H1 (cell line): ENCODE data around the gene MEDAG. TPM values are rescaled to one million over a fixed set of nuclear protein-coding genes. Genes with fewer than 3 reads are reported as not detected.
A peak's percentile ranks its signal among the peaks of the same experiment; 100 is the strongest.

Experiments used
- CTCF ChIA-PET: fragments of 300-600 bp; sonication (Branson Sonifier 250); formaldehyde crosslinking; loops from one replicate; lab custom pipeline; 2021; ENCODE audit not compliant: partially characterized antibody; lab: Charles Lee
- POLR2A ChIA-PET: fragments of 300-600 bp; sonication (Branson Sonifier 250); formaldehyde crosslinking; loops from one replicate; lab custom pipeline; 2021; ENCODE audit warnings: inconsistent platforms; ENCODE audit not compliant: partially characterized antibody; lab: Charles Lee
- DNase-seq, 2 experiments: peaks; one replicate each; pipeline versions ENCODE4 v3.0.0 to v3.0.0-alpha.2; 2010 to 2022; ENCODE audit warnings: low spot score in 2 of 2, low read depth in 1 of 2, mixed read lengths in 1 of 2
- FAIRE-seq: peaks from 2 replicates; lab custom pipeline; 2011; peaks lifted over from hg19 to GRCh38; lab: Jason Lieb, UNC
- H2AFZ ChIP-seq: 2 replicates; pipeline ENCODE4 v1.8.1; 2012; ENCODE audit warnings: low read length, inconsistent platforms
- H2AK5ac ChIP-seq: 2 replicates; pipeline ENCODE4 v1.6.1; 2013; ENCODE audit warnings: low read depth, low read length
- H2BK120ac ChIP-seq: replicated peaks from 2 replicates; pipeline ENCODE3; 2013; ENCODE audit warnings: low read depth, low read length, inconsistent platforms
- H2BK12ac ChIP-seq: 2 replicates; pipeline ENCODE4 v1.6.1; 2013; ENCODE audit warnings: low read depth, low read length
- H2BK15ac ChIP-seq: 2 replicates; pipeline ENCODE4 v1.6.1; 2013; ENCODE audit warnings: low read length
- H2BK20ac ChIP-seq: 2 replicates; pipeline ENCODE4 v1.6.1; 2013; ENCODE audit warnings: low read length
- H2BK5ac ChIP-seq: 2 replicates; pipeline ENCODE4 v1.6.1; 2013; ENCODE audit warnings: low read depth, low read length
- H3K14ac ChIP-seq: 2 replicates; pipeline ENCODE4 v1.6.1; 2013; ENCODE audit warnings: inconsistent platforms; ENCODE audit not compliant: insufficient read length
- H3K18ac ChIP-seq: 2 replicates; pipeline ENCODE4 v1.6.1; 2013; ENCODE audit warnings: low read length; ENCODE audit errors: extremely low read depth
- H3K23ac ChIP-seq: 2 replicates; pipeline ENCODE4 v1.6.1; 2013; ENCODE audit warnings: inconsistent platforms; ENCODE audit not compliant: insufficient read length
- H3K23me2 ChIP-seq: 2 replicates; pipeline ENCODE4 v1.6.1; 2013; ENCODE audit warnings: low read depth, low read length
- H3K27ac ChIP-seq: 2 replicates; pipeline ENCODE4 v1.6.1; 2011; ENCODE audit warnings: low read depth, low read length, inconsistent platforms
- H3K27me3 ChIP-seq, 4 experiments: replicated peaks in 1 of 4; 1 replicate in 1 of 4; 2 replicates in 3 of 4; pipeline versions ENCODE4 v1.6.1 to v1.8.1; 2011 to 2013; ENCODE audit warnings: low read length in 3 of 4, mild to moderate bottlenecking in 3 of 4, inconsistent platforms in 2 of 4, mixed read lengths in 2 of 4, moderate library complexity in 1 of 4; ENCODE audit not compliant: control insufficient read depth in 3 of 4, insufficient read depth in 3 of 4; ENCODE audit errors: extremely low read depth in 1 of 4
- H3K36me3 ChIP-seq, 4 experiments: 2 replicates each; pipeline versions ENCODE4 v1.6.1 to v1.8.1; 2011 to 2013; ENCODE audit warnings: mild to moderate bottlenecking in 4 of 4, low read length in 3 of 4, moderate library complexity in 2 of 4, control low read depth in 1 of 4, inconsistent platforms in 1 of 4; ENCODE audit not compliant: insufficient read depth in 4 of 4, control insufficient read depth in 2 of 4
- H3K4ac ChIP-seq: replicated peaks from 2 replicates; pipeline ENCODE3; 2013; ENCODE audit warnings: low read length, low read depth, mixed read lengths, inconsistent platforms; ENCODE audit not compliant: insufficient read length
- H3K4me1 ChIP-seq, 4 experiments: replicated peaks in 1 of 4; 1 replicate in 1 of 4; 2 replicates in 3 of 4; pipeline versions ENCODE4 v1.6.1 to v1.8.1; 2011 to 2013; ENCODE audit warnings: low read length in 3 of 4, inconsistent platforms in 2 of 4, mixed read lengths in 1 of 4; ENCODE audit not compliant: insufficient read depth in 4 of 4, control insufficient read depth in 3 of 4
- H3K4me2 ChIP-seq, 2 experiments: 2 replicates each; pipeline versions ENCODE4 v1.6.1 to v1.8.1; 2011 to 2013; ENCODE audit warnings: low read depth in 2 of 2, low read length in 2 of 2, control low read depth in 1 of 2, inconsistent platforms in 1 of 2, mild to moderate bottlenecking in 1 of 2; ENCODE audit not compliant: insufficient read depth in 1 of 2
- H3K4me3 ChIP-seq, 4 experiments: fragments of 200-600, 300-600 bp in 1 of 4; sonication (generic), shearing (Covaris generic), sonication (Bioruptor Twin) in 1 of 4; 2 replicates each; pipeline versions ENCODE4 v1.5.1 to v1.8.1; 2011 to 2016; ENCODE audit warnings: low read length in 4 of 4, low read depth in 3 of 4, control low read depth in 2 of 4, inconsistent platforms in 2 of 4, mild to moderate bottlenecking in 2 of 4, mixed read lengths in 1 of 4, moderate library complexity in 1 of 4; ENCODE audit not compliant: insufficient read depth in 2 of 4; ENCODE audit errors: extremely low read depth in 1 of 4
- H3K56ac ChIP-seq: replicated peaks from 2 replicates; pipeline ENCODE3; 2013; ENCODE audit warnings: low read depth, mild to moderate bottlenecking, mixed read lengths, low read length, inconsistent platforms; ENCODE audit not compliant: insufficient read length
- H3K79me1 ChIP-seq: 2 replicates; pipeline ENCODE4 v1.6.1; 2013; ENCODE audit warnings: low read depth, low read length, control low read depth
- H3K79me2 ChIP-seq, 2 experiments: 2 replicates each; pipeline versions ENCODE4 v1.6.1 to v1.8.1; 2012 to 2013; ENCODE audit warnings: low read length in 2 of 2, mild to moderate bottlenecking in 2 of 2, inconsistent platforms in 1 of 2; ENCODE audit not compliant: insufficient read depth in 2 of 2, control insufficient read depth in 1 of 2
- H3K9ac ChIP-seq, 4 experiments: replicated peaks in 1 of 4; 1 replicate in 1 of 4; 2 replicates in 3 of 4; pipeline versions ENCODE4 v1.6.1 to v1.8.1; 2011 to 2013; ENCODE audit warnings: low read depth in 3 of 4, low read length in 3 of 4, control low read depth in 2 of 4, mild to moderate bottlenecking in 2 of 4, moderate library complexity in 2 of 4, inconsistent platforms in 1 of 4; ENCODE audit errors: extremely low read depth in 1 of 4
- H3K9me3 ChIP-seq, 2 experiments: 2 replicates each; pipeline versions ENCODE4 v1.6.1 to v1.8.1; 2012 to 2013; ENCODE audit warnings: mild to moderate bottlenecking in 2 of 2, moderate library complexity in 2 of 2, control low read depth in 1 of 2, inconsistent platforms in 1 of 2, low read depth in 1 of 2, low read length in 1 of 2, mixed read lengths in 1 of 2; ENCODE audit not compliant: insufficient read depth in 2 of 2
- H4K20me1 ChIP-seq, 2 experiments: replicated peaks in 1 of 2; 2 replicates each; pipeline versions ENCODE3 to v1.8.1; 2011 to 2013; ENCODE audit warnings: inconsistent platforms in 2 of 2, low read length in 2 of 2, mild to moderate bottlenecking in 1 of 2; ENCODE audit not compliant: insufficient read depth in 2 of 2, control insufficient read depth in 1 of 2
- H4K5ac ChIP-seq: 2 replicates; pipeline ENCODE4 v1.6.1; 2013; ENCODE audit warnings: low read length, low read depth, mixed read lengths, inconsistent platforms; ENCODE audit not compliant: insufficient read length
- H4K8ac ChIP-seq: 2 replicates; pipeline ENCODE4 v1.8.0; 2013; ENCODE audit warnings: mild to moderate bottlenecking, moderate library complexity, low read length, inconsistent platforms; ENCODE audit not compliant: insufficient read depth; ENCODE audit errors: extremely low read depth
- H4K91ac ChIP-seq: replicated peaks from 2 replicates; pipeline ENCODE3; 2013; ENCODE audit warnings: low read length, mixed read lengths, inconsistent platforms; ENCODE audit not compliant: insufficient read length
- BACH1 ChIP-seq: IDR thresholded peaks from 2 replicates; pipeline ENCODE4 v1.6.1; 2012; ENCODE audit warnings: low read length, improper control_type of control experiment
- CBX5 ChIP-seq: fragments of 300-800, 300-1000 bp; sonication (generic); IDR thresholded peaks from 2 replicates; pipeline ENCODE4 v1.7.1; 2016; ENCODE audit warnings: antibody characterized with exemption, low read length, low read depth
- CBX8 ChIP-seq: fragments of 300-800, 300-1000 bp; sonication (generic); IDR thresholded peaks from 2 replicates; pipeline ENCODE4 v1.7.1; 2016; ENCODE audit warnings: low read depth, low read length, borderline replicate concordance
- EZH2 ChIP-seq: fragments of 200-600 bp; sonication (generic); IDR thresholded peaks from 2 replicates; pipeline ENCODE4 v1.7.1; 2012; ENCODE audit warnings: low read depth, mild to moderate bottlenecking, moderate library complexity, low read length, inconsistent platforms; ENCODE audit not compliant: severe bottlenecking
- HDAC2 ChIP-seq, 2 experiments: fragments of 300-600 bp in 1 of 2; sonication (generic) in 1 of 2; IDR thresholded peaks; 2 replicates each; pipeline ENCODE4 v1.6.1; 2011 to 2012; ENCODE audit warnings: low read depth in 2 of 2, low read length in 2 of 2, mild to moderate bottlenecking in 2 of 2, moderate library complexity in 2 of 2, borderline replicate concordance in 1 of 2, inconsistent platforms in 1 of 2
- KDM4A ChIP-seq: IDR thresholded peaks from one replicate; pipeline ENCODE4 v1.7.1; 2012; ENCODE audit warnings: low read depth, mild to moderate bottlenecking, moderate library complexity, low read length, inconsistent platforms; ENCODE audit not compliant: severe bottlenecking
- NRF1 ChIP-seq: IDR thresholded peaks from 2 replicates; pipeline ENCODE4 v1.6.1; 2011; ENCODE audit warnings: mild to moderate bottlenecking, low read depth, low read length, improper control_type of control experiment
- POLR2A ChIP-seq, 2 experiments: IDR thresholded peaks; 1 replicate in 1 of 2; 2 replicates in 1 of 2; pipeline ENCODE4 v1.6.1; 2011; ENCODE audit warnings: low read depth in 2 of 2, low read length in 2 of 2, mild to moderate bottlenecking in 2 of 2; ENCODE audit errors: control extremely low read depth in 1 of 2
- POLR2AphosphoS5 ChIP-seq: IDR thresholded peaks from 2 replicates; pipeline ENCODE4 v1.6.1; 2011; ENCODE audit warnings: low read depth, low read length
- SIRT6 ChIP-seq: IDR thresholded peaks from one replicate; pipeline ENCODE4 v1.7.1; 2012; ENCODE audit warnings: low read length, inconsistent platforms
- USF2 ChIP-seq: IDR thresholded peaks from 2 replicates; pipeline ENCODE4 v1.6.1; 2011; ENCODE audit warnings: low read length, improper control_type of control experiment
- WGBS, 2 experiments: shearing (Covaris generic) in 1 of 2; methylation state at CpG; one replicate each; pipeline versions ENCODE4 v1.1.6 to v1.1.7; 2013 to 2015; ENCODE audit warnings: low lambda C conversion rate in 2 of 2, mixed read lengths in 2 of 2, inconsistent platforms in 1 of 2, low coverage in 1 of 2, missing lambda C conversion rate in 1 of 2; ENCODE audit not compliant: insufficient replicate concordance in 2 of 2, insufficient coverage in 1 of 2, insufficient read length in 1 of 2; ENCODE audit errors: extremely low coverage in 1 of 2, missing lambda C conversion rate in 1 of 2; 5-methylcytosine and 5-hydroxymethylcytosine counted together
- polyA plus RNA-seq, 7 experiments: library from polyadenylated mRNA; depleted of rRNA in 3 of 7; stranded (reverse) in 5 of 7; unstranded in 2 of 7; fragments of >200 nt in 5 of 7; fragments of 200-250 nt in 2 of 7; gene quantifications; 1 replicate in 5 of 7; 2 replicates in 1 of 7; 4 replicates in 1 of 7; pipeline versions ENCODE4 v1.2.1 to v1.2.3, GENCODE V29; 2011 to 2013; ENCODE audit warnings: missing spikeins in 2 of 7, mixed read lengths in 2 of 7
- total RNA-seq: library from RNA; stranded (reverse); fragmentation: NEBNext Ultra II Directional; extraction: Animal tissue kit (Norgen Biotek cat#: 25700); gene quantifications from 2 replicates; pipeline ENCODE4 v1.2.1, GENCODE V29; 2021
- TF ChIP-seq, protein P1 (sequence below): IDR thresholded peaks from 2 replicates; pipeline ENCODE4 v1.6.1; 2012; ENCODE audit warnings: inconsistent platforms

MEDAG gene
- total and polyA plus RNA-seq, 2 of the 8 experiments (the other 6 are each of a cell fraction or from before 2014, with no cell fraction given): 2.1 to 3.1 TPM

- H2BK5ac ChIP-seq: 0 out of 2 replicates have a peak overlapping the region, but pooled peaks have one; percentile 35
- H3K79me1 ChIP-seq: no peaks in the 10 kb centered on the region
- 0 out of 8 replicates have a peak overlapping the region, but pooled peaks of 1 of the 4 experiments have one; percentile 5 for H3K4me3 ChIP-seq
- 0 out of 2 replicates have a peak overlapping the region, but pooled peaks have one; percentile 60 for H2BK12ac ChIP-seq
- no peak overlapping the region for H3K14ac ChIP-seq
- H2BK120ac ChIP-seq: peak overlapping the region; percentile 60
- no peaks in the 10 kb centered on the region for H4K20me1 ChIP-seq
- H3K36me3 ChIP-seq: no peaks in the 10 kb centered on the region
- H2BK15ac ChIP-seq: no peak overlapping the region; the same call in 1 of the 2 replicates
- no peak overlapping the region for H3K4me2 ChIP-seq
- H3K23me2 ChIP-seq: no peaks in the 10 kb centered on the region
- no peak overlapping the region for H3K9ac ChIP-seq
- ChIA-PET CTCF (interaction anchor here (1.3 to 1.5 kb wide), 3 partner anchors 20 to 172 kb away, joined by 3 to 9 read pairs (median 4); no protein-coding TSS in a partner anchor), POLR2A (interaction anchor here (2.0 kb wide), 1 partner anchor 9 kb away, joined by 15 read pairs; no protein-coding TSS in a partner anchor)
- no peak overlapping the region for H3K56ac ChIP-seq
- H4K91ac ChIP-seq: peak overlapping the region; percentile 62
- 84% methylated on average over 7 of the region's 7 CpGs; no CpG with 5 or more reads in 1 of the 2 experiments for WGBS, 2 experiments
- DNase-seq (no peak), FAIRE-seq (no peak)
- no peak overlapping the region for H3K27ac ChIP-seq
- peak overlapping the region; percentile 32; the same call in 1 of the 2 replicates for H3K18ac ChIP-seq
- no peak overlapping the region for H2AFZ ChIP-seq
- H2BK20ac ChIP-seq: 0 out of 2 replicates have a peak overlapping the region, but pooled peaks have one; percentile 32
- H3K79me2 ChIP-seq: no peaks in the 10 kb centered on the region
- no peak overlapping the region for H4K5ac ChIP-seq
- peaks cover 12 to 24% (median 16%) of the 10 kb centered on the region in 4 experiments; a peak in 6 of 7 replicates for H3K4me1 ChIP-seq
- peak overlapping the region; percentile 58 for H4K8ac ChIP-seq
- H3K4ac ChIP-seq: no peak overlapping the region
- H2AK5ac ChIP-seq: 0 out of 2 replicates have a peak overlapping the region, but pooled peaks have one; percentile 65
- no peaks in the 10 kb centered on the region for H3K27me3 ChIP-seq
- no peaks in the 10 kb centered on the region for H3K9me3 ChIP-seq
- no peak overlapping the region for H3K23ac ChIP-seq
- no peak for TF ChIP-seq HDAC2 (IDR thresholded peaks at IDR 0.05; ENCODE audit: borderline replicate concordance in 1 of 2, low read depth in 2 of 2, low read length in 2 of 2)
- TF ChIP-seq SIRT6: no peak
- no peak for TF ChIP-seq USF2
- TF ChIP-seq, protein P1, sequence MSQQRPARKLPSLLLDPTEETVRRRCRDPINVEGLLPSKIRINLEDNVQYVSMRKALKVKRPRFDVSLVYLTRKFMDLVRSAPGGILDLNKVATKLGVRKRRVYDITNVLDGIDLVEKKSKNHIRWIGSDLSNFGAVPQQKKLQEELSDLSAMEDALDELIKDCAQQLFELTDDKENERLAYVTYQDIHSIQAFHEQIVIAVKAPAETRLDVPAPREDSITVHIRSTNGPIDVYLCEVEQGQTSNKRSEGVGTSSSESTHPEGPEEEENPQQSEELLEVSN: no peak
- no peak for TF ChIP-seq BACH1
- TF ChIP-seq POLR2AphosphoS5: no peak
- no peak for TF ChIP-seq KDM4A
- TF ChIP-seq EZH2: no peak
- TF ChIP-seq POLR2A (IDR thresholded peaks at IDR 0.05; ENCODE audit: control extremely low read depth in 1 of 2, low read depth in 2 of 2, low read length in 2 of 2): no peak
- no peak for TF ChIP-seq NRF1
- TF ChIP-seq CBX5: no peak
- no peak for TF ChIP-seq CBX8
These were observed 33.8 kb upstream of the MEDAG start for GRCh38 chr13:30872276-30872594.
